ENCODE results near the gene SLC7A10. TPM values are rescaled to one million over a fixed set of nuclear protein-coding genes. Genes with fewer than 3 reads are reported as not detected.

The SLC7A10 gene
- total RNA-seq, 4 donors from 2014 or later = 12.9 to 150 (median 33.1) TPM

GRCh38 chr19:33254245-33254824 is 28.7 kb upstream of the SLC7A10 start:
- DNase-seq (ENCODE audit: low spot score) (no peak), ATAC-seq (ENCODE audit: low FRiP score) (no peak)
- TF ChIP-seq, protein P1, sequence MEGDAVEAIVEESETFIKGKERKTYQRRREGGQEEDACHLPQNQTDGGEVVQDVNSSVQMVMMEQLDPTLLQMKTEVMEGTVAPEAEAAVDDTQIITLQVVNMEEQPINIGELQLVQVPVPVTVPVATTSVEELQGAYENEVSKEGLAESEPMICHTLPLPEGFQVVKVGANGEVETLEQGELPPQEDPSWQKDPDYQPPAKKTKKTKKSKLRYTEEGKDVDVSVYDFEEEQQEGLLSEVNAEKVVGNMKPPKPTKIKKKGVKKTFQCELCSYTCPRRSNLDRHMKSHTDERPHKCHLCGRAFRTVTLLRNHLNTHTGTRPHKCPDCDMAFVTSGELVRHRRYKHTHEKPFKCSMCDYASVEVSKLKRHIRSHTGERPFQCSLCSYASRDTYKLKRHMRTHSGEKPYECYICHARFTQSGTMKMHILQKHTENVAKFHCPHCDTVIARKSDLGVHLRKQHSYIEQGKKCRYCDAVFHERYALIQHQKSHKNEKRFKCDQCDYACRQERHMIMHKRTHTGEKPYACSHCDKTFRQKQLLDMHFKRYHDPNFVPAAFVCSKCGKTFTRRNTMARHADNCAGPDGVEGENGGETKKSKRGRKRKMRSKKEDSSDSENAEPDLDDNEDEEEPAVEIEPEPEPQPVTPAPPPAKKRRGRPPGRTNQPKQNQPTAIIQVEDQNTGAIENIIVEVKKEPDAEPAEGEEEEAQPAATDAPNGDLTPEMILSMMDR (IDR thresholded peaks at IDR 0.05) = no peak

- ATAC-seq (ENCODE audit: low FRiP score) = no peak
- DNase-seq (ENCODE audit: low spot score) = no peak
- TF ChIP-seq, protein P1 (IDR thresholded peaks at IDR 0.05) = no peak
Observed at GRCh38 chr19:33252971-33253370, 27.3 kb upstream of the SLC7A10 start.

DNA sequence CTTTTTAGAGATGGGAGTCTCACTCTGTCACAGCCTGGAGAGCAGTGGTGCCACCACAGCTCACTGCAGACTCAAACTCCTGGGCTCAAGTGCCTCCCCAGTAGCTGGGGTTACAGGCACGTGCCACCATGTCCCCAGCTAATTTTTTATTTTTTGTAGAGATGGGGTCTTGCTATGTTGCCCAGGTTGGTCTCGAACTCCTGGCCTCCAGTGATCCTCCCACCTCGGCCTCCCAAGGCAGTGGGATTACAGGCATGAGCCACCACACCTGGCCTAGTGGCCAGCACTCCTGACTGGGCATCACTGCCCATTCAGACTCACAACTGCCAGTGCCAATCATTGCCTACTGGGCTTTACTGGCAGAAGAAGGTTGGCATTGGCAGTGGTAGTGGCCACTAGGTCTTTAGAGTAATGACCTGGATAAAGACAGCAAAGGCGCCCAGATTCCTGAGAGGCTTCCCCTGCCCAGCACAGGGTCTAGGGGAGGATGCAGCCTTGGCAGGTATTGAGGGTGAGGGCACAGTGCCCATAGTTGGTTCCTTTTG is 26.8 kb upstream of the SLC7A10 start:
- DNase-seq (ENCODE audit: low spot score) (no peak), ATAC-seq (ENCODE audit: low FRiP score) (no peak)
- TF ChIP-seq, protein P1 (IDR thresholded peaks at IDR 0.05) = no peak

GRCh38 chr19:33251526-33252090 is 26.0 kb upstream of the SLC7A10 start:
- ATAC-seq (ENCODE audit: low FRiP score) (no peak), DNase-seq (ENCODE audit: low spot score) (no peak)
- TF ChIP-seq, protein P1 (IDR thresholded peaks at IDR 0.05) = no peak

GRCh38 chr19:33251076-33251475 is 25.4 kb upstream of the SLC7A10 start:
- ATAC-seq (ENCODE audit: low FRiP score) = no peak
- TF ChIP-seq, protein P1 (IDR thresholded peaks at IDR 0.05) = no peak
- DNase-seq (ENCODE audit: low spot score) = no peak

GRCh38 chr19:33250500-33250899 is 24.9 kb upstream of the SLC7A10 start:
- no peak for ATAC-seq (ENCODE audit: low FRiP score)
- TF ChIP-seq, protein P1 (IDR thresholded peaks at IDR 0.05) = no peak
- DNase-seq (ENCODE audit: low spot score) = no peak

Measured in omental fat pad (tissue), 4 donors.